ENCODE measurements around the gene UNC79. TPM values are rescaled to one million over a fixed set of nuclear protein-coding genes. Genes with fewer than 3 reads are reported as not detected.

Gene UNC79
- total RNA-seq, 1 donor from 2014 or later = 0.25 TPM

GRCh38 chr14:93657875-93658274, 227.1 kb downstream of the UNC79 start:
- H3K4me1 ChIP-seq = no peaks in the 10 kb centered on the region
- intact Hi-C loops (cut with micrococcal nuclease) = loop anchor here (10.0 kb wide), 1 partner anchor 137 kb away; no protein-coding TSS in a partner anchor
- no peak overlapping the region for H3K27ac ChIP-seq (replicated peaks)

GRCh38 chr14:93663317-93663716, 232.6 kb downstream of the UNC79 start:
- TF ChIP-seq CTCF (IDR thresholded peaks at IDR 0.05; ENCODE audit: borderline replicate concordance) = no peak
- intact Hi-C loops (cut with micrococcal nuclease) = no loop called here
- DNase-seq = no peak
- H3K27ac ChIP-seq (replicated peaks) = no peak overlapping the region
- H3K36me3 ChIP-seq = no peaks in the 10 kb centered on the region
- no peaks in the 10 kb centered on the region for H3K4me1 ChIP-seq
- peaks cover 39% of the 10 kb centered on the region for H3K9me3 ChIP-seq (replicated peaks)
- no peak overlapping the region for H3K4me3 ChIP-seq
- no peaks in the 10 kb centered on the region for H3K27me3 ChIP-seq (ENCODE audit: low read depth)

More at GRCh38 chr14:93657875-93658274, 227.1 kb downstream of the UNC79 start:
- Histone ChIP-seq H3K4me3 (no peak overlapping the region), H3K36me3 (no peaks in the 10 kb centered on the region), H3K27me3 (ENCODE audit: low read depth) (peaks cover 14% of the 10 kb centered on the region), H3K9me3 (replicated peaks) (no peaks in the 10 kb centered on the region)
- TF ChIP-seq CTCF (IDR thresholded peaks at IDR 0.05; ENCODE audit: borderline replicate concordance) = no peak
- DNase-seq = no peak

- intact Hi-C loops (cut with micrococcal nuclease) = no loop called here
- Histone ChIP-seq H3K9me3 (replicated peaks) (peaks cover 39% of the 10 kb centered on the region), H3K27ac (replicated peaks) (no peak overlapping the region), H3K4me3 (no peak overlapping the region), H3K36me3 (no peaks in the 10 kb centered on the region), H3K4me1 (no peaks in the 10 kb centered on the region), H3K27me3 (ENCODE audit: low read depth) (no peaks in the 10 kb centered on the region)
- no peak for DNase-seq
- TF ChIP-seq CTCF (IDR thresholded peaks at IDR 0.05; ENCODE audit: borderline replicate concordance) = no peak
These were observed 234.4 kb downstream of the UNC79 start for GRCh38 chr14:93665169-93665568.

- H3K9me3 ChIP-seq (replicated peaks) = peaks cover 26% of the 10 kb centered on the region
- intact Hi-C loops (cut with micrococcal nuclease) = no loop called here
- no peak overlapping the region for H3K4me3 ChIP-seq
- no peak overlapping the region for H3K27ac ChIP-seq (replicated peaks)
- no peaks in the 10 kb centered on the region for H3K27me3 ChIP-seq (ENCODE audit: low read depth)
- no peak for TF ChIP-seq CTCF (IDR thresholded peaks at IDR 0.05; ENCODE audit: borderline replicate concordance)
- H3K36me3 ChIP-seq = no peaks in the 10 kb centered on the region
- no peaks in the 10 kb centered on the region for H3K4me1 ChIP-seq
- no peak for DNase-seq
These were observed 238.9 kb downstream of the UNC79 start for GRCh38 chr14:93669632-93670031.

GRCh38 chr14:93674343-93674742, 243.6 kb downstream of the UNC79 start:
- Histone ChIP-seq H3K4me1 (no peaks in the 10 kb centered on the region), H3K36me3 (no peaks in the 10 kb centered on the region), H3K4me3 (no peak overlapping the region), H3K27me3 (ENCODE audit: low read depth) (no peaks in the 10 kb centered on the region), H3K27ac (replicated peaks) (no peak overlapping the region), H3K9me3 (replicated peaks) (no peaks in the 10 kb centered on the region)
- intact Hi-C loops (cut with micrococcal nuclease) = no loop called here
- DNase-seq = no peak
- TF ChIP-seq CTCF (IDR thresholded peaks at IDR 0.05; ENCODE audit: borderline replicate concordance) = no peak

GRCh38 chr14:93675651-93676050, 244.9 kb downstream of the UNC79 start:
- Histone ChIP-seq H3K9me3 (replicated peaks) (no peaks in the 10 kb centered on the region), H3K27ac (replicated peaks) (no peak overlapping the region), H3K27me3 (ENCODE audit: low read depth) (no peaks in the 10 kb centered on the region), H3K4me1 (no peaks in the 10 kb centered on the region), H3K36me3 (no peaks in the 10 kb centered on the region), H3K4me3 (no peak overlapping the region)
- TF ChIP-seq CTCF (IDR thresholded peaks at IDR 0.05; ENCODE audit: borderline replicate concordance) = no peak
- no peak for DNase-seq
- intact Hi-C loops (cut with micrococcal nuclease) = no loop called here

Data from left ventricle myocardium inferior (tissue), 1 donor.